Measurements from ENCODE around the gene FOXJ2. TPM values are rescaled to one million over a fixed set of nuclear protein-coding genes. Genes with fewer than 3 reads are reported as not detected.
"Not testable (repeated sequence)": the region's sequence is repeated elsewhere in the genome, so short reads cannot be mapped to it uniquely, and the experiment has no call there.

The FOXJ2 gene
- total RNA-seq, 1 experiment from 2014 or later: 4.3 TPM

- DNase-seq (ENCODE audit: low read depth, low spot score): no peak
- in situ Hi-C loops (cut with HindIII; ENCODE audit: low pct_unique_long_range_greater_than_20kb, low sequenced_read_pairs): no loop called here
These were observed 13.6 kb upstream of the FOXJ2 start for GRCh38 chr12:8018666-8019581.

- peak; percentile 99 for DNase-seq (ENCODE audit: low read depth, low spot score)
- in situ Hi-C loops (cut with HindIII; ENCODE audit: low pct_unique_long_range_greater_than_20kb, low sequenced_read_pairs): no loop called here
These were observed 6.1 kb upstream of the FOXJ2 start for GRCh38 chr12:8026291-8026900.

- in situ Hi-C loops (cut with HindIII; ENCODE audit: low pct_unique_long_range_greater_than_20kb, low sequenced_read_pairs): no loop called here
- DNase-seq (ENCODE audit: low read depth, low spot score): no peak
These were observed 4.7 kb upstream of the FOXJ2 start for GRCh38 chr12:8027856-8028255.

- in situ Hi-C loops (cut with HindIII; ENCODE audit: low pct_unique_long_range_greater_than_20kb, low sequenced_read_pairs): no loop called here
- DNase-seq (ENCODE audit: low read depth, low spot score): no peak
These were observed 4.2 kb upstream of the FOXJ2 start for GRCh38 chr12:8028267-8028666.

GRCh38 chr12:8030189-8030588, 2.3 kb upstream of the FOXJ2 start:
- no peak for DNase-seq (ENCODE audit: low read depth, low spot score)
- in situ Hi-C loops (cut with HindIII; ENCODE audit: low pct_unique_long_range_greater_than_20kb, low sequenced_read_pairs): no loop called here

- DNase-seq (ENCODE audit: low read depth, low spot score); in situ Hi-C loops (cut with HindIII; ENCODE audit: low pct_unique_long_range_greater_than_20kb, low sequenced_read_pairs): not testable (repeated sequence)
These were observed 1.5 kb upstream of the FOXJ2 start for GRCh38 chr12:8031017-8031416.

- in situ Hi-C loops (cut with HindIII; ENCODE audit: low pct_unique_long_range_greater_than_20kb, low sequenced_read_pairs): no loop called here
- DNase-seq (ENCODE audit: low read depth, low spot score): no peak
These were observed 659 bp upstream of the FOXJ2 start for GRCh38 chr12:8031872-8032241.

- peak; percentile 51 for DNase-seq (ENCODE audit: low read depth, low spot score)
- in situ Hi-C loops (cut with HindIII; ENCODE audit: low pct_unique_long_range_greater_than_20kb, low sequenced_read_pairs): no loop called here
These were observed 883 bp downstream of the FOXJ2 start for GRCh38 chr12:8033153-8034044.

- in situ Hi-C loops (cut with HindIII; ENCODE audit: low pct_unique_long_range_greater_than_20kb, low sequenced_read_pairs): no loop called here
- DNase-seq (ENCODE audit: low read depth, low spot score): no peak
These were observed 2.3 kb downstream of the FOXJ2 start for GRCh38 chr12:8034802-8035201.

GRCh38 chr12:8035440-8036010, 3.0 kb downstream of the FOXJ2 start:
- in situ Hi-C loops (cut with HindIII; ENCODE audit: low pct_unique_long_range_greater_than_20kb, low sequenced_read_pairs): no loop called here
- DNase-seq (ENCODE audit: low read depth, low spot score): no peak

GRCh38 chr12:8036346-8036745, 3.8 kb downstream of the FOXJ2 start:
- no peak for DNase-seq (ENCODE audit: low read depth, low spot score)
- in situ Hi-C loops (cut with HindIII; ENCODE audit: low pct_unique_long_range_greater_than_20kb, low sequenced_read_pairs): no loop called here

GRCh38 chr12:8037046-8037663, 4.6 kb downstream of the FOXJ2 start:
- in situ Hi-C loops (cut with HindIII; ENCODE audit: low pct_unique_long_range_greater_than_20kb, low sequenced_read_pairs): no loop called here
- no peak for DNase-seq (ENCODE audit: low read depth, low spot score)

- in situ Hi-C loops (cut with HindIII; ENCODE audit: low pct_unique_long_range_greater_than_20kb, low sequenced_read_pairs): no loop called here
- no peak for DNase-seq (ENCODE audit: low read depth, low spot score)
These were observed 5.4 kb downstream of the FOXJ2 start for GRCh38 chr12:8037947-8038346.

- no peak for DNase-seq (ENCODE audit: low read depth, low spot score)
- in situ Hi-C loops (cut with HindIII; ENCODE audit: low pct_unique_long_range_greater_than_20kb, low sequenced_read_pairs): no loop called here
These were observed 6.2 kb downstream of the FOXJ2 start for GRCh38 chr12:8038659-8039114.

- in situ Hi-C loops (cut with HindIII; ENCODE audit: low pct_unique_long_range_greater_than_20kb, low sequenced_read_pairs): no loop called here
- DNase-seq (ENCODE audit: low read depth, low spot score): no peak
These were observed 8.3 kb downstream of the FOXJ2 start for GRCh38 chr12:8040791-8041190.

GRCh38 chr12:8045952-8046944, 13.7 kb downstream of the FOXJ2 start:
- in situ Hi-C loops (cut with HindIII; ENCODE audit: low pct_unique_long_range_greater_than_20kb, low sequenced_read_pairs): no loop called here
- DNase-seq (ENCODE audit: low read depth, low spot score): peak; percentile 75

Data from SK-MEL-5 (cell line).